Measurements from ENCODE around the gene CDR2. TPM values are rescaled to one million over a fixed set of nuclear protein-coding genes. Genes with fewer than 3 reads are reported as not detected.

CDR2 gene
- polyA plus RNA-seq, 1 donor (not counting 4 experiments of a cell fraction or from before 2014, with no cell fraction given): 37.1 TPM

DNA sequence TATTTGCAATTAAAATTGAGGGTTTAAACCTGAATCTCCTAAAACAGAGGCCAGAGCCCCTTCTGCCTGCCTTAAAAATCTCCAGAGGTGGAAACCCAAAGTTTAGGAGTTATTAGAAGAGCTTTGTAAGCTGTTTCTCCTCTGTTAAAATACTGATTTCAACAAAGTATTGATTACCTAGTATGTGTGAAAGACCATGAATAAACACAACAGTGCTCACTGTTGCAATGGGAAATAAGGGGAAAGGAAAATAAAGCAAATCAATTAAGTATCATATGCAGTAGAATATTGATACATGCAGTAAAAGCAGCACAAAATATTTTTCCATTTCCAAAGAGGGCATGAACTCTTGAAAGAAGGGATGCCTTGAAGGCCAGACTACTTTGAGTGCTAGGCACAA lies 14.7 kb downstream of the CDR2 start:
- no peak overlapping the region for H3K9ac ChIP-seq (ENCODE audit: control insufficient read depth, extremely low read depth, insufficient read depth, low read length)
- H3K27me3 ChIP-seq (ENCODE audit: control insufficient read depth, extremely low read depth, insufficient read depth, low read length): no peaks in the 10 kb centered on the region
- peaks cover 75% of the 10 kb centered on the region for H3K79me2 ChIP-seq (ENCODE audit: control insufficient read depth, insufficient read depth, low read length)
- TF ChIP-seq EZH2 (IDR thresholded peaks at IDR 0.05; ENCODE audit: low read length): no peak
- TF ChIP-seq, protein P1, sequence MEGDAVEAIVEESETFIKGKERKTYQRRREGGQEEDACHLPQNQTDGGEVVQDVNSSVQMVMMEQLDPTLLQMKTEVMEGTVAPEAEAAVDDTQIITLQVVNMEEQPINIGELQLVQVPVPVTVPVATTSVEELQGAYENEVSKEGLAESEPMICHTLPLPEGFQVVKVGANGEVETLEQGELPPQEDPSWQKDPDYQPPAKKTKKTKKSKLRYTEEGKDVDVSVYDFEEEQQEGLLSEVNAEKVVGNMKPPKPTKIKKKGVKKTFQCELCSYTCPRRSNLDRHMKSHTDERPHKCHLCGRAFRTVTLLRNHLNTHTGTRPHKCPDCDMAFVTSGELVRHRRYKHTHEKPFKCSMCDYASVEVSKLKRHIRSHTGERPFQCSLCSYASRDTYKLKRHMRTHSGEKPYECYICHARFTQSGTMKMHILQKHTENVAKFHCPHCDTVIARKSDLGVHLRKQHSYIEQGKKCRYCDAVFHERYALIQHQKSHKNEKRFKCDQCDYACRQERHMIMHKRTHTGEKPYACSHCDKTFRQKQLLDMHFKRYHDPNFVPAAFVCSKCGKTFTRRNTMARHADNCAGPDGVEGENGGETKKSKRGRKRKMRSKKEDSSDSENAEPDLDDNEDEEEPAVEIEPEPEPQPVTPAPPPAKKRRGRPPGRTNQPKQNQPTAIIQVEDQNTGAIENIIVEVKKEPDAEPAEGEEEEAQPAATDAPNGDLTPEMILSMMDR (optimal IDR thresholded peaks at IDR 0.05 in 1 of 3, IDR thresholded peaks at IDR 0.05 in 1 of 3, conservative IDR thresholded peaks at IDR 0.05 in 1 of 3; ENCODE audit: extremely low read depth in 1 of 3, insufficient read depth in 2 of 3, low read length in 3 of 3): no peak
- DNase-seq (ENCODE audit: low read depth, low spot score): no peak
- no peaks in the 10 kb centered on the region for H3K9me3 ChIP-seq (ENCODE audit: control insufficient read depth, low read depth, low read length)
- dilution Hi-C loops (cut with MboI; ENCODE audit: extremely low pct_ligation_motif_present, low sequenced_read_pairs): no loop called here
- H3K4me1 ChIP-seq (ENCODE audit: control insufficient read depth, extremely low read depth, insufficient read depth, low read length): no peaks in the 10 kb centered on the region
- H3K36me3 ChIP-seq (ENCODE audit: control insufficient read depth in 2 of 2, extremely low read depth in 1 of 2, insufficient read depth in 2 of 2, low read length in 2 of 2): peaks cover 10 to 29% of the 10 kb centered on the region in 2 experiments
- H2AFZ ChIP-seq (ENCODE audit: control insufficient read depth, low read length): no peak overlapping the region
- H4K20me1 ChIP-seq (ENCODE audit: control insufficient read depth, extremely low read depth, insufficient read depth, low read length): no peaks in the 10 kb centered on the region
- no peak overlapping the region for H3K27ac ChIP-seq (ENCODE audit: control insufficient read depth, insufficient read depth, low read length)
- no peak overlapping the region for H3K4me2 ChIP-seq (ENCODE audit: control insufficient read depth, extremely low read depth, insufficient read depth, low read depth, low read length)
- no peak for FAIRE-seq
- H3K9me1 ChIP-seq (ENCODE audit: control insufficient read depth, extremely low read depth, insufficient read depth, low read length): no peaks in the 10 kb centered on the region
- no peak overlapping the region for H3K4me3 ChIP-seq (ENCODE audit: control insufficient read depth in 2 of 3, extremely low read depth in 1 of 3, insufficient read depth in 2 of 3, low read depth in 1 of 3, low read length in 3 of 3)

DNA sequence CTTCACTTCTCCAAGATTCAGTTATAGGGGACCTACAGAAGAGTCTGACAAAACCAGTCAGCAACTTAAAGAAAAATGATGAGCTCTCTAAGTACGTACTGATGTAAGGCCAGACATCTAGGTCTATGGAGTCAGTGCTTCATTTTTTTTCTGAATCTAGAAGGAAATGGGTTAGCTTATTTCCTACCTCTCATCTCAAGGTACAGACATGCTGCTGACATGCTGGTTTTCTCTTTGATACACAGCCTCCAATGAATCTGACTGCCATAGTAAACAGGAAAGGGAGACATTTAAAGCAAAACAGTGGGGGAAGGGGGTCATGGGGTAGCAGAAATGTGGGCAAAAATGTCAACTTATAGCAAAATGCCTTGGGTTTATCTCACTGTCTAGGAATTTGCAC lies 16.4 kb downstream of the CDR2 start:
- Histone ChIP-seq H3K9me1 (ENCODE audit: control insufficient read depth, extremely low read depth, insufficient read depth, low read length) (no peaks in the 10 kb centered on the region), H2AFZ (ENCODE audit: control insufficient read depth, low read length) (no peak overlapping the region), H3K9me3 (ENCODE audit: control insufficient read depth, low read depth, low read length) (no peaks in the 10 kb centered on the region), H3K36me3 (ENCODE audit: control insufficient read depth in 2 of 2, extremely low read depth in 1 of 2, insufficient read depth in 2 of 2, low read length in 2 of 2) (peaks cover 5 to 25% of the 10 kb centered on the region in 2 experiments), H3K27ac (ENCODE audit: control insufficient read depth, insufficient read depth, low read length) (no peak overlapping the region), H3K4me3 (ENCODE audit: control insufficient read depth in 2 of 3, extremely low read depth in 1 of 3, insufficient read depth in 2 of 3, low read depth in 1 of 3, low read length in 3 of 3) (no peak overlapping the region), H3K79me2 (ENCODE audit: control insufficient read depth, insufficient read depth, low read length) (peaks cover 66% of the 10 kb centered on the region), H3K4me2 (ENCODE audit: control insufficient read depth, extremely low read depth, insufficient read depth, low read depth, low read length) (no peak overlapping the region), H3K4me1 (ENCODE audit: control insufficient read depth, extremely low read depth, insufficient read depth, low read length) (peaks cover 13% of the 10 kb centered on the region), H4K20me1 (ENCODE audit: control insufficient read depth, extremely low read depth, insufficient read depth, low read length) (no peaks in the 10 kb centered on the region), H3K9ac (ENCODE audit: control insufficient read depth, extremely low read depth, insufficient read depth, low read length) (no peak overlapping the region), H3K27me3 (ENCODE audit: control insufficient read depth, extremely low read depth, insufficient read depth, low read length) (no peaks in the 10 kb centered on the region)
- DNase-seq (ENCODE audit: low read depth, low spot score) (no peak), FAIRE-seq (no peak)
- TF ChIP-seq, protein P1 (optimal IDR thresholded peaks at IDR 0.05 in 1 of 3, IDR thresholded peaks at IDR 0.05 in 1 of 3, conservative IDR thresholded peaks at IDR 0.05 in 1 of 3; ENCODE audit: extremely low read depth in 1 of 3, insufficient read depth in 2 of 3, low read length in 3 of 3): no peak
- no peak for TF ChIP-seq EZH2 (IDR thresholded peaks at IDR 0.05; ENCODE audit: low read length)
- dilution Hi-C loops (cut with MboI; ENCODE audit: extremely low pct_ligation_motif_present, low sequenced_read_pairs): no loop called here

All from keratinocyte (primary cell).